HEK293 (cell line): ENCODE results near the gene DLL1.

Source experiments
- CTCF ChIA-PET: fragments of 350-600 bp; formaldehyde crosslinking; extraction: SDS; loops from one replicate; lab custom pipeline; 2021; ENCODE audit warnings: antibody characterized with exemption; lab: Yijun Ruan, JAX
- POLR2A ChIA-PET: fragments of 300-600 bp; formaldehyde crosslinking; extraction: SDS; loops from one replicate; lab custom pipeline; 2020; ENCODE audit warnings: antibody characterized with exemption, inconsistent platforms; lab: Yijun Ruan, JAX
- H3K27ac ChIP-seq: fragments of 200-500 bp; sonication (Bioruptor generic); 2 replicates; pipeline ENCODE4 v1.5.1; 2014; ENCODE audit warnings: low read depth, low read length, control low read depth, inconsistent platforms; ENCODE audit errors: extremely low read depth
- H3K36me3 ChIP-seq, 2 experiments: fragments of 200-500 bp in 1 of 2; sonication (Bioruptor generic) in 1 of 2; 1 replicate in 1 of 2; 2 replicates in 1 of 2; pipeline ENCODE4 v1.5.1; 2014 to 2017; ENCODE audit warnings: inconsistent platforms in 2 of 2, low read length in 2 of 2; ENCODE audit not compliant: control insufficient read depth in 2 of 2, insufficient read depth in 1 of 2
- H3K4me1 ChIP-seq: fragments of 200-500 bp; sonication (Bioruptor generic); 2 replicates; pipeline ENCODE4 v1.5.1; 2014; ENCODE audit warnings: mild to moderate bottlenecking, low read length, inconsistent platforms; ENCODE audit not compliant: control insufficient read depth, insufficient read depth
- H3K4me3 ChIP-seq: 2 replicates; pipeline ENCODE4 v1.5.1; 2011; ENCODE audit warnings: low read depth, mild to moderate bottlenecking, control low read depth, low read length, moderate library complexity
- H3K9me3 ChIP-seq: fragments of 200-500 bp; sonication (Bioruptor generic); 2 replicates; pipeline ENCODE4 v1.5.1; 2014; ENCODE audit warnings: low read depth, low read length, inconsistent platforms; ENCODE audit not compliant: control insufficient read depth, insufficient read depth
- EGR2 ChIP-seq: fragments of 450-650 bp; formaldehyde crosslinking; IDR thresholded peaks from 2 replicates; pipeline ENCODE4 v1.5.1; 2016; ENCODE audit warnings: low read depth, missing biosample characterization, missing genetic modification characterization
- IKZF3 ChIP-seq: fragments of 450-650 bp; IDR thresholded peaks from 2 replicates; pipeline ENCODE4 v1.5.0; 2018; ENCODE audit warnings: missing biosample characterization, mild to moderate bottlenecking, missing genetic modification characterization, moderate library complexity
- KLF10 ChIP-seq: fragments of 450-650 bp; IDR thresholded peaks from 2 replicates; pipeline ENCODE4 v1.5.1; 2018; ENCODE audit warnings: missing biosample characterization, mild to moderate bottlenecking, missing genetic modification characterization
- KLF9 ChIP-seq: fragments of 450-650 bp; formaldehyde crosslinking; IDR thresholded peaks from 2 replicates; pipeline ENCODE4 v1.5.1; 2016; ENCODE audit warnings: missing biosample characterization, missing genetic modification characterization, low read depth
- ZFP69B ChIP-seq: fragments of 450-650 bp; formaldehyde crosslinking; IDR thresholded peaks from 2 replicates; pipeline ENCODE4 v1.5.1; 2016; ENCODE audit warnings: missing biosample characterization, missing genetic modification characterization
- ZNF324 ChIP-seq: fragments of 450-650 bp; formaldehyde crosslinking; IDR thresholded peaks from 2 replicates; pipeline ENCODE4 v1.5.1; 2016; ENCODE audit warnings: missing biosample characterization, missing genetic modification characterization
- ZNF335 ChIP-seq: fragments of 450-650 bp; formaldehyde crosslinking; conservative IDR thresholded peaks from 2 replicates; pipeline ENCODE4 v1.5.1; 2016; ENCODE audit warnings: missing biosample characterization, missing genetic modification characterization
- ZNF391 ChIP-seq: fragments of 450-650 bp; formaldehyde crosslinking; IDR thresholded peaks from 2 replicates; pipeline ENCODE4 v1.5.1; 2016; ENCODE audit warnings: low read depth, missing biosample characterization, missing genetic modification characterization, borderline replicate concordance
- ZNF433 ChIP-seq: fragments of 450-650 bp; formaldehyde crosslinking; IDR thresholded peaks from 2 replicates; pipeline ENCODE4 v1.5.1; 2016; ENCODE audit warnings: missing biosample characterization, missing genetic modification characterization, low read depth
- ZNF777 ChIP-seq: fragments of 450-650 bp; formaldehyde crosslinking; IDR thresholded peaks from 2 replicates; pipeline ENCODE4 v1.5.1; 2017; ENCODE audit warnings: missing biosample characterization, missing genetic modification characterization, borderline replicate concordance
- ZSCAN16 ChIP-seq: fragments of 450-650 bp; formaldehyde crosslinking; IDR thresholded peaks from 2 replicates; pipeline ENCODE4 v1.5.1; 2016; ENCODE audit warnings: missing biosample characterization, missing genetic modification characterization
- ZSCAN23 ChIP-seq: fragments of 450-650 bp; formaldehyde crosslinking; IDR thresholded peaks from 2 replicates; pipeline ENCODE4 v1.5.1; 2016; ENCODE audit warnings: missing biosample characterization, missing genetic modification characterization
- TF ChIP-seq, protein P1 (sequence below): fragments of 450-650 bp; IDR thresholded peaks from 2 replicates; pipeline ENCODE4 v1.5.1; 2018; ENCODE audit warnings: missing biosample characterization, missing genetic modification characterization
- TF ChIP-seq, protein P2 (sequence below): fragments of 450-650 bp; formaldehyde crosslinking; IDR thresholded peaks from 2 replicates; pipeline ENCODE4 v1.5.1; 2016; ENCODE audit warnings: missing biosample characterization, missing genetic modification characterization
- TF ChIP-seq, protein P3 (sequence below): fragments of 450-650 bp; formaldehyde crosslinking; conservative IDR thresholded peaks from 2 replicates; pipeline ENCODE4 v1.5.1; 2016; ENCODE audit warnings: low read depth, missing biosample characterization, missing genetic modification characterization
- TF ChIP-seq, protein P4 (sequence below): sonication (generic); formaldehyde crosslinking; IDR thresholded peaks from 2 replicates; pipeline ENCODE4 v1.8.1; 2022; ENCODE audit warnings: mild to moderate bottlenecking, moderate library complexity, missing genetic modification reagents
- TF ChIP-seq, protein P5 (sequence below): fragments of 450-650 bp; formaldehyde crosslinking; optimal IDR thresholded peaks from 2 replicates; pipeline ENCODE3; 2016; ENCODE audit warnings: missing biosample characterization, mild to moderate bottlenecking, missing genetic modification characterization
- TF ChIP-seq, protein P6 (sequence below): fragments of 450-650 bp; formaldehyde crosslinking; IDR thresholded peaks from 2 replicates; pipeline ENCODE4 v1.5.1; 2017; ENCODE audit warnings: missing biosample characterization, mild to moderate bottlenecking, missing genetic modification characterization, moderate library complexity
- TF ChIP-seq, protein P7 (sequence below): fragments of 450-650 bp; formaldehyde crosslinking; IDR thresholded peaks from 2 replicates; pipeline ENCODE4 v1.5.1; 2016; ENCODE audit warnings: missing biosample characterization, missing genetic modification characterization

The DLL1 gene

DNA sequence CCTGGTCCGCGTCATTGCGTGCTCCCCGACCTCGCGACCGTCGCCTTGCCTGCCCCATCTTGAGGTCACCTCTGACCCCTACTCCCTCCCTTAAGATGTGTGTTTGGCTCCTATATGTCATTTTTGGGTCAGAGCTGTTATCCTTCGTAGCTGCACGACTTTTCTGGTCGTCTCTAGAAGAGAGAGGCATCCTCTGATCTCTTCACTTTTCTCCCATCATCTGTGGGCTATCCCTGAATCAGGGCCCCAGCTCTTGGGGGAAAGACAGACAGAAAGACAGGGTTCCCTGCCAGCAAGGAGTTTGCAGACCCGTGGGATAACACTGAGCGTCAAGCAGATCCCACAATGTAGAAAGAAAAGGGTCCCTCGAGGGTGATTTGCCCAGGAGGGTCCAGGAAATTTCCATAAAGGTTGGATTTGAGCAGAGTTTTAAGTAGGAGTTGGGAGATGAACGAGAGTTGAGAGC, 16.2 kb upstream of the DLL1 start (continued):
- TF ChIP-seq, protein P1, sequence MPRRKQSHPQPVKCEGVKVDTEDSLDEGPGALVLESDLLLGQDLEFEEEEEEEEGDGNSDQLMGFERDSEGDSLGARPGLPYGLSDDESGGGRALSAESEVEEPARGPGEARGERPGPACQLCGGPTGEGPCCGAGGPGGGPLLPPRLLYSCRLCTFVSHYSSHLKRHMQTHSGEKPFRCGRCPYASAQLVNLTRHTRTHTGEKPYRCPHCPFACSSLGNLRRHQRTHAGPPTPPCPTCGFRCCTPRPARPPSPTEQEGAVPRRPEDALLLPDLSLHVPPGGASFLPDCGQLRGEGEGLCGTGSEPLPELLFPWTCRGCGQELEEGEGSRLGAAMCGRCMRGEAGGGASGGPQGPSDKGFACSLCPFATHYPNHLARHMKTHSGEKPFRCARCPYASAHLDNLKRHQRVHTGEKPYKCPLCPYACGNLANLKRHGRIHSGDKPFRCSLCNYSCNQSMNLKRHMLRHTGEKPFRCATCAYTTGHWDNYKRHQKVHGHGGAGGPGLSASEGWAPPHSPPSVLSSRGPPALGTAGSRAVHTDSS (tag by site-specific recombination), result no peak
- no peak for TF ChIP-seq ZNF391 (tag by site-specific recombination)
- no peak for TF ChIP-seq EGR2 (tag by site-specific recombination)
- TF ChIP-seq, protein P2, sequence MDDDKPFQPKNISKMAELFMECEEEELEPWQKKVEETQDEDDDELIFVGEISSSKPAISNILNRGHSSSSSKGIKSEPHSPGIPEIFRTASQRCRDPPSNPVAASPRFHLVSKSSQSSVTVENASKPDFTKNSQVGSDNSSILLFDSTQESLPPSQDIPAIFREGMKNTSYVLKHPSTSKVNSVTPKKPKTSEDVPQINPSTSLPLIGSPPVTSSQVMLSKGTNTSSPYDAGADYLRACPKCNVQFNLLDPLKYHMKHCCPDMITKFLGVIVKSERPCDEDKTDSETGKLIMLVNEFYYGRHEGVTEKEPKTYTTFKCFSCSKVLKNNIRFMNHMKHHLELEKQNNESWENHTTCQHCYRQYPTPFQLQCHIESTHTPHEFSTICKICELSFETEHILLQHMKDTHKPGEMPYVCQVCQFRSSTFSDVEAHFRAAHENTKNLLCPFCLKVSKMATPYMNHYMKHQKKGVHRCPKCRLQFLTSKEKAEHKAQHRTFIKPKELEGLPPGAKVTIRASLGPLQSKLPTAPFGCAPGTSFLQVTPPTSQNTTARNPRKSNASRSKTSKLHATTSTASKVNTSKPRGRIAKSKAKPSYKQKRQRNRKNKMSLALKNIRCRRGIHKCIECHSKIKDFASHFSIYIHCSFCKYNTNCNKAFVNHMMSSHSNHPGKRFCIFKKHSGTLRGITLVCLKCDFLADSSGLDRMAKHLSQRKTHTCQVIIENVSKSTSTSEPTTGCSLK (tag by site-specific recombination), result no peak
- TF ChIP-seq ZFP69B (tag by site-specific recombination), result no peak
- TF ChIP-seq ZSCAN16 (tag by site-specific recombination), result no peak
- TF ChIP-seq ZNF335 (tag by site-specific recombination), result peak; percentile 20
- TF ChIP-seq, all 188 proteins: peak for 7

DNA sequence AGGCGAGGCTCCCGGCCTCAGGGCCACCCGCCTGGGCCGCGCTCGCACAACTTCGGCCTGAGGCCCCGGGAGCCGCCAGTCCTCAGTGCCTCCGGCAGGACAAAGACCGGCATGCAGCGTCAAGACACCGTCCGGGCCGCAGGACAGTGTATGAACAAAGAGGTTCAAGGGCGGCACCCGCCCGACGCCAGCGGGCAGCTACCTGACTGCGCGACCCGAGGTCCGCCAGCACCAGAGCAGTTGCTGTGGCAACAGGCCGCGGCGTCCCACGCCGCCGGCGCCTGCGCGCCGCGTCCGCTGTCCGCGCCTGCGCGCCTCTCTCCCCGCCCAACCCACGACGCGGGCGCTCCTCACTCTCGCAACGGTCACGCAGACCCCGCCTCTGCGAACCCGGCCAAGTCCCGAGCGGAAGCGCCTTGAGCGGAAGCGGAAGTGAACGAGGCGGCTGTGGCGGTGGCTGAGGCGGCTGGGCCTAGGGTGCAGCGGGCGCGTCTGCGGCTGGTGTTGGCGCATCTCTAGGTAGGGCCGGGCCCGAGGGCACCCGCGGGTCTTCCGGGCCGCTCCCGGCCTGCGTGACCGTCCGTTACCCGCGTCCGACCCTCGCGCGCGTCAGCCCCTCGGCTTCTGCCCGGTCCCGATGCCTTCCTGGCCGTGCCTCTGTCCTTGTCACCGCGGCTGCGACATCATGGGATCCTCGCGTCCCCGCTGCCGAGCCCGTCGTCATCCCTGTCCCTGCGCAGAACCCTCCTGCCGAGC, 15.6 kb upstream of the DLL1 start, which contains the start of gene FAM120B:
Gene FAM120B (plus strand): TSS at position 435 of the 756 bp plus-strand sequence. CDS start 10,633 bp downstream, outside the sequence.
- H3K27ac ChIP-seq, result peak within 1 kb of the TSS; percentile 73; the same call in 1 of the 2 replicates
- H3K36me3 ChIP-seq, result peaks cover 3 to 28% of the 10 kb centered on the region in 2 experiments; a peak in 1 of 3 replicates
- no peaks in the 10 kb centered on the region for H3K9me3 ChIP-seq
- ChIA-PET POLR2A (interaction anchor here (1.0 to 1.6 kb wide), 3 partner anchors 16 to 132 kb away, joined by 3 to 7 read pairs (median 3); partner anchors contain the start of gene DLL1), CTCF (interaction anchor here (0.6 kb wide), 1 partner anchor 475 kb away, joined by 4 read pairs; no protein-coding TSS in a partner anchor)
- peak within 1 kb of the TSS; percentile 79 for H3K4me3 ChIP-seq
- 0 out of 2 replicates have a peak, but pooled peaks cover 2% of the 10 kb centered on the region for H3K4me1 ChIP-seq
- TF ChIP-seq KLF9 (tag by site-specific recombination), result peak; percentile 32
- no peak; the same call in 1 of the 2 replicates for TF ChIP-seq ZNF324 (tag by site-specific recombination)
- TF ChIP-seq KLF10 (tag by site-specific recombination), result 0 out of 2 replicates have a peak, but pooled peaks have one; percentile 24
- TF ChIP-seq, protein P3, sequence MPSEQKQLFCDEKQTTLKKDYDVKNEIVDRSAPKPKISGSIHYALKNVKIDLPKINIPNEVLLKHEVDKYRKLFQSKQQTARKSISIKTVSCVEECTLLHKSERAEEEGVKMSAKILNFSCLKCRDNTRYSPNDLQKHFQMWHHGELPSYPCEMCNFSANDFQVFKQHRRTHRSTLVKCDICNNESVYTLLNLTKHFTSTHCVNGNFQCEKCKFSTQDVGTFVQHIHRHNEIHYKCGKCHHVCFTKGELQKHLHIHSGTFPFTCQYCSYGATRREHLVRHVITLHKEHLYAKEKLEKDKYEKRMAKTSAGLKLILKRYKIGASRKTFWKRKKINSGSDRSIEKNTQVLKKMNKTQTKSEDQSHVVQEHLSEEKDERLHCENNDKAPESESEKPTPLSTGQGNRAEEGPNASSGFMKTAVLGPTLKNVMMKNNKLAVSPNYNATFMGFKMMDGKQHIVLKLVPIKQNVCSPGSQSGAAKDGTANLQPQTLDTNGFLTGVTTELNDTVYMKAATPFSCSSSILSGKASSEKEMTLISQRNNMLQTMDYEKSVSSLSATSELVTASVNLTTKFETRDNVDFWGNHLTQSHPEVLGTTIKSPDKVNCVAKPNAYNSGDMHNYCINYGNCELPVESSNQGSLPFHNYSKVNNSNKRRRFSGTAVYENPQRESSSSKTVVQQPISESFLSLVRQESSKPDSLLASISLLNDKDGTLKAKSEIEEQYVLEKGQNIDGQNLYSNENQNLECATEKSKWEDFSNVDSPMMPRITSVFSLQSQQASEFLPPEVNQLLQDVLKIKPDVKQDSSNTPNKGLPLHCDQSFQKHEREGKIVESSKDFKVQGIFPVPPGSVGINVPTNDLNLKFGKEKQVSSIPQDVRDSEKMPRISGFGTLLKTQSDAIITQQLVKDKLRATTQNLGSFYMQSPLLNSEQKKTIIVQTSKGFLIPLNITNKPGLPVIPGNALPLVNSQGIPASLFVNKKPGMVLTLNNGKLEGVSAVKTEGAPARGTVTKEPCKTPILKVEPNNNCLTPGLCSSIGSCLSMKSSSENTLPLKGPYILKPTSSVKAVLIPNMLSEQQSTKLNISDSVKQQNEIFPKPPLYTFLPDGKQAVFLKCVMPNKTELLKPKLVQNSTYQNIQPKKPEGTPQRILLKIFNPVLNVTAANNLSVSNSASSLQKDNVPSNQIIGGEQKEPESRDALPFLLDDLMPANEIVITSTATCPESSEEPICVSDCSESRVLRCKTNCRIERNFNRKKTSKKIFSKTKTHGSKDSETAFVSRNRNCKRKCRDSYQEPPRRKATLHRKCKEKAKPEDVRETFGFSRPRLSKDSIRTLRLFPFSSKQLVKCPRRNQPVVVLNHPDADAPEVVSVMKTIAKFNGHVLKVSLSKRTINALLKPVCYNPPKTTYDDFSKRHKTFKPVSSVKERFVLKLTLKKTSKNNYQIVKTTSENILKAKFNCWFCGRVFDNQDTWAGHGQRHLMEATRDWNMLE (tag by site-specific recombination), result peak; percentile 87
- TF ChIP-seq, protein P4, sequence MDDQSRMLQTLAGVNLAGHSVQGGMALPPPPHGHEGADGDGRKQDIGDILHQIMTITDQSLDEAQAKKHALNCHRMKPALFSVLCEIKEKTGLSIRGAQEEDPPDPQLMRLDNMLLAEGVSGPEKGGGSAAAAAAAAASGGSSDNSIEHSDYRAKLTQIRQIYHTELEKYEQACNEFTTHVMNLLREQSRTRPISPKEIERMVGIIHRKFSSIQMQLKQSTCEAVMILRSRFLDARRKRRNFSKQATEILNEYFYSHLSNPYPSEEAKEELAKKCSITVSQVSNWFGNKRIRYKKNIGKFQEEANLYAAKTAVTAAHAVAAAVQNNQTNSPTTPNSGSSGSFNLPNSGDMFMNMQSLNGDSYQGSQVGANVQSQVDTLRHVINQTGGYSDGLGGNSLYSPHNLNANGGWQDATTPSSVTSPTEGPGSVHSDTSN (CRISPR knock-in tag), result peak; percentile 75
- TF ChIP-seq ZNF391 (tag by site-specific recombination), result 0 out of 2 replicates have a peak, but pooled peaks have one; percentile 43
- TF ChIP-seq ZSCAN23 (tag by site-specific recombination), result peak; percentile 56; the same call in 1 of the 2 replicates
- TF ChIP-seq, protein P5, sequence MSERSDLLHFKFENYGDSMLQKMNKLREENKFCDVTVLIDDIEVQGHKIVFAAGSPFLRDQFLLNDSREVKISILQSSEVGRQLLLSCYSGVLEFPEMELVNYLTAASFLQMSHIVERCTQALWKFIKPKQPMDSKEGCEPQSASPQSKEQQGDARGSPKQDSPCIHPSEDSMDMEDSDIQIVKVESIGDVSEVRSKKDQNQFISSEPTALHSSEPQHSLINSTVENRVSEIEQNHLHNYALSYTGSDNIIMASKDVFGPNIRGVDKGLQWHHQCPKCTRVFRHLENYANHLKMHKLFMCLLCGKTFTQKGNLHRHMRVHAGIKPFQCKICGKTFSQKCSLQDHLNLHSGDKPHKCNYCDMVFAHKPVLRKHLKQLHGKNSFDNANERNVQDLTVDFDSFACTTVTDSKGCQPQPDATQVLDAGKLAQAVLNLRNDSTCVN (tag by site-specific recombination), result peak; percentile 97
- TF ChIP-seq, protein P6, sequence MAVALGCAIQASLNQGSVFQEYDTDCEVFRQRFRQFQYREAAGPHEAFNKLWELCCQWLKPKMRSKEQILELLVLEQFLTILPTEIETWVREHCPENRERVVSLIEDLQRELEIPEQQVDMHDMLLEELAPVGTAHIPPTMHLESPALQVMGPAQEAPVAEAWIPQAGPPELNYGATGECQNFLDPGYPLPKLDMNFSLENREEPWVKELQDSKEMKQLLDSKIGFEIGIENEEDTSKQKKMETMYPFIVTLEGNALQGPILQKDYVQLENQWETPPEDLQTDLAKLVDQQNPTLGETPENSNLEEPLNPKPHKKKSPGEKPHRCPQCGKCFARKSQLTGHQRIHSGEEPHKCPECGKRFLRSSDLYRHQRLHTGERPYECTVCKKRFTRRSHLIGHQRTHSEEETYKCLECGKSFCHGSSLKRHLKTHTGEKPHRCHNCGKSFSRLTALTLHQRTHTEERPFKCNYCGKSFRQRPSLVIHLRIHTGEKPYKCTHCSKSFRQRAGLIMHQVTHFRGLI (tag by site-specific recombination), result peak; percentile 77
- TF ChIP-seq ZNF433, result no peak
- TF ChIP-seq, protein P7, sequence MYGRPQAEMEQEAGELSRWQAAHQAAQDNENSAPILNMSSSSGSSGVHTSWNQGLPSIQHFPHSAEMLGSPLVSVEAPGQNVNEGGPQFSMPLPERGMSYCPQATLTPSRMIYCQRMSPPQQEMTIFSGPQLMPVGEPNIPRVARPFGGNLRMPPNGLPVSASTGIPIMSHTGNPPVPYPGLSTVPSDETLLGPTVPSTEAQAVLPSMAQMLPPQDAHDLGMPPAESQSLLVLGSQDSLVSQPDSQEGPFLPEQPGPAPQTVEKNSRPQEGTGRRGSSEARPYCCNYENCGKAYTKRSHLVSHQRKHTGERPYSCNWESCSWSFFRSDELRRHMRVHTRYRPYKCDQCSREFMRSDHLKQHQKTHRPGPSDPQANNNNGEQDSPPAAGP (tag by site-specific recombination), result peak; percentile 70; the same call in 1 of the 2 replicates
- no peak for TF ChIP-seq IKZF3 (tag by site-specific recombination)
- TF ChIP-seq ZNF335 (tag by site-specific recombination), result peak; percentile 87
- peak; percentile 72; the same call in 1 of the 2 replicates for TF ChIP-seq ZNF777 (tag by site-specific recombination)
